ENCODE measurements around the gene ST3GAL3. TPM values are rescaled to one million over a fixed set of nuclear protein-coding genes. Genes with fewer than 3 reads are reported as not detected.
A peak's percentile ranks its signal among the peaks of the same experiment; 100 is the strongest.

ST3GAL3 gene
- total RNA-seq, 1 experiment from 2014 or later = 19.3 TPM

GRCh38 chr1:43969746-43970466, 262.6 kb downstream of the ST3GAL3 start, which contains the start of gene DPH2:
Gene DPH2, plus strand, starts transcription at chr1:43970010. Its CDS starts 166 bp downstream, at chr1:43970176.
- POLR2A ChIA-PET (ENCODE audit: unreplicated experiment) = interaction anchor here (0.7 kb wide), 2 partner anchors 23 to 388 kb away, joined by 3 to 4 read pairs; partner anchors contain the start of gene IPO13
- TSS peak; percentile 39 for BruUV-seq (replicated peaks)
- DNase-seq = peak; percentile 93

GRCh38 chr1:43970502-43970901, 263.2 kb downstream of the ST3GAL3 start:
- peaks cover 31% of the 10 kb centered on the region for H3F3A ChIP-seq (ENCODE audit: insufficient read depth, low read depth)
- peaks cover 15% of the 10 kb centered on the region for H3K4me1 ChIP-seq (replicated peaks; ENCODE audit: insufficient read depth)
- DNase-seq = no peak
- POLR2A ChIA-PET (ENCODE audit: unreplicated experiment) = no interaction called here
- H3K4me2 ChIP-seq = peak overlapping the region; percentile 96
- peak overlapping the region; percentile 100 for H3K4me3 ChIP-seq
- H3K79me2 ChIP-seq (ENCODE audit: low read depth) = peaks cover 25% of the 10 kb centered on the region
- no peaks in the 10 kb centered on the region for H3K27me3 ChIP-seq (ENCODE audit: insufficient read depth, low read depth)
- TF ChIP-seq CTCF (conservative IDR thresholded peaks at IDR 0.05) (no peak), EZH2 (IDR thresholded peaks at IDR 0.05; ENCODE audit: low read depth) (no peak)
- intact Hi-C loops (cut with micrococcal nuclease; ENCODE audit: unreplicated experiment) = loop anchor here (10.0 kb wide), 1 partner anchor 266 kb away; the partner anchor contains the start of gene ST3GAL3
- no peaks in the 10 kb centered on the region for H3K9me3 ChIP-seq (ENCODE audit: insufficient read depth, low read depth)
- BruUV-seq (replicated peaks) = no TSS peak
- 0 out of 2 replicates have a peak, but pooled peaks cover 6% of the 10 kb centered on the region for H3K36me3 ChIP-seq (ENCODE audit: low read depth)
- H2AFZ ChIP-seq = peak overlapping the region; percentile 86
- CTCF ChIA-PET = interaction anchor here (0.6 to 1.3 kb wide), 6 partner anchors 25 to 757 kb away, joined by 3 to 8 read pairs (median 5); partner anchors contain the start of gene PTPRF
- no peaks in the 10 kb centered on the region for H4K20me1 ChIP-seq (ENCODE audit: insufficient read depth)
- no peak overlapping the region for H3K27ac ChIP-seq
- H3K9me2 ChIP-seq (ENCODE audit: insufficient read depth) = no peaks in the 10 kb centered on the region

More at GRCh38 chr1:43969746-43970466, 262.6 kb downstream of the ST3GAL3 start, which contains the start of gene DPH2:
- CTCF ChIA-PET = interaction anchor here (0.6 to 1.3 kb wide), 2 partner anchors 37 to 78 kb away, joined by 4 to 8 read pairs; no protein-coding TSS in a partner anchor
- TF ChIP-seq CTCF (conservative IDR thresholded peaks at IDR 0.05) = no peak
- no peak for TF ChIP-seq EZH2 (IDR thresholded peaks at IDR 0.05; ENCODE audit: low read depth)
- Histone ChIP-seq H3K4me2 (peak within 1 kb of the TSS; percentile 96), H3K9me3 (ENCODE audit: insufficient read depth, low read depth) (no peaks in the 10 kb centered on the region), H3K4me3 (peak within 1 kb of the TSS; percentile 100), H2AFZ (peak within 1 kb of the TSS; percentile 86), H3K27me3 (ENCODE audit: insufficient read depth, low read depth) (no peaks in the 10 kb centered on the region), H3K79me2 (ENCODE audit: low read depth) (peaks cover 19% of the 10 kb centered on the region), H4K20me1 (ENCODE audit: insufficient read depth) (no peaks in the 10 kb centered on the region), H3K9me2 (ENCODE audit: insufficient read depth) (no peaks in the 10 kb centered on the region), H3F3A (ENCODE audit: insufficient read depth, low read depth) (peaks cover 31% of the 10 kb centered on the region), H3K4me1 (replicated peaks; ENCODE audit: insufficient read depth) (peaks cover 15% of the 10 kb centered on the region), H3K36me3 (ENCODE audit: low read depth) (0 out of 2 replicates have a peak, but pooled peaks cover 6% of the 10 kb centered on the region), H3K27ac (no peak within 1 kb of the TSS)
- intact Hi-C loops (cut with micrococcal nuclease; ENCODE audit: unreplicated experiment) = loop anchor here (1.0 to 10.0 kb wide), 2 partner anchors 24 to 265 kb away; partner anchors contain the start of genes IPO13 and ST3GAL3

- CTCF ChIA-PET = interaction anchor here (0.6 to 0.9 kb wide), 4 partner anchors 25 to 756 kb away, joined by 3 to 6 read pairs (median 4); partner anchors contain the start of gene PTPRF
- H3K79me2 ChIP-seq (ENCODE audit: low read depth) = peaks cover 29% of the 10 kb centered on the region
- intact Hi-C loops (cut with micrococcal nuclease; ENCODE audit: unreplicated experiment) = loop anchor here (10.0 kb wide), 1 partner anchor 266 kb away; the partner anchor contains the start of gene ST3GAL3
- no peak overlapping the region for H2AFZ ChIP-seq
- no peak for TF ChIP-seq CTCF (conservative IDR thresholded peaks at IDR 0.05)
- no peak for TF ChIP-seq EZH2 (IDR thresholded peaks at IDR 0.05; ENCODE audit: low read depth)
- POLR2A ChIA-PET (ENCODE audit: unreplicated experiment) = no interaction called here
- no peaks in the 10 kb centered on the region for H3K9me3 ChIP-seq (ENCODE audit: insufficient read depth, low read depth)
- no peaks in the 10 kb centered on the region for H4K20me1 ChIP-seq (ENCODE audit: insufficient read depth)
- no peaks in the 10 kb centered on the region for H3K27me3 ChIP-seq (ENCODE audit: insufficient read depth, low read depth)
- peak overlapping the region; percentile 100; the same call in 1 of the 2 replicates for H3K4me3 ChIP-seq
- H3F3A ChIP-seq (ENCODE audit: insufficient read depth, low read depth) = peaks cover 31% of the 10 kb centered on the region
- H3K27ac ChIP-seq = no peak overlapping the region
- no peak for DNase-seq
- no peaks in the 10 kb centered on the region for H3K9me2 ChIP-seq (ENCODE audit: insufficient read depth)
- BruUV-seq (replicated peaks) = no TSS peak
- H3K4me2 ChIP-seq = peak overlapping the region; percentile 96
- 0 out of 2 replicates have a peak, but pooled peaks cover 6% of the 10 kb centered on the region for H3K36me3 ChIP-seq (ENCODE audit: low read depth)
- H3K4me1 ChIP-seq (replicated peaks; ENCODE audit: insufficient read depth) = peaks cover 19% of the 10 kb centered on the region
Observed at GRCh38 chr1:43970911-43971310, 263.6 kb downstream of the ST3GAL3 start.

Data from PC-9 (cell line).